Measurements from ENCODE around the gene B4GALNT2.
"Not testable (repeated sequence)": the region's sequence is repeated elsewhere in the genome, so short reads cannot be mapped to it uniquely, and the experiment has no call there.

The B4GALNT2 gene, protein sequence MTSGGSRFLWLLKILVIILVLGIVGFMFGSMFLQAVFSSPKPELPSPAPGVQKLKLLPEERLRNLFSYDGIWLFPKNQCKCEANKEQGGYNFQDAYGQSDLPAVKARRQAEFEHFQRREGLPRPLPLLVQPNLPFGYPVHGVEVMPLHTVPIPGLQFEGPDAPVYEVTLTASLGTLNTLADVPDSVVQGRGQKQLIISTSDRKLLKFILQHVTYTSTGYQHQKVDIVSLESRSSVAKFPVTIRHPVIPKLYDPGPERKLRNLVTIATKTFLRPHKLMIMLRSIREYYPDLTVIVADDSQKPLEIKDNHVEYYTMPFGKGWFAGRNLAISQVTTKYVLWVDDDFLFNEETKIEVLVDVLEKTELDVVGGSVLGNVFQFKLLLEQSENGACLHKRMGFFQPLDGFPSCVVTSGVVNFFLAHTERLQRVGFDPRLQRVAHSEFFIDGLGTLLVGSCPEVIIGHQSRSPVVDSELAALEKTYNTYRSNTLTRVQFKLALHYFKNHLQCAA

DNA sequence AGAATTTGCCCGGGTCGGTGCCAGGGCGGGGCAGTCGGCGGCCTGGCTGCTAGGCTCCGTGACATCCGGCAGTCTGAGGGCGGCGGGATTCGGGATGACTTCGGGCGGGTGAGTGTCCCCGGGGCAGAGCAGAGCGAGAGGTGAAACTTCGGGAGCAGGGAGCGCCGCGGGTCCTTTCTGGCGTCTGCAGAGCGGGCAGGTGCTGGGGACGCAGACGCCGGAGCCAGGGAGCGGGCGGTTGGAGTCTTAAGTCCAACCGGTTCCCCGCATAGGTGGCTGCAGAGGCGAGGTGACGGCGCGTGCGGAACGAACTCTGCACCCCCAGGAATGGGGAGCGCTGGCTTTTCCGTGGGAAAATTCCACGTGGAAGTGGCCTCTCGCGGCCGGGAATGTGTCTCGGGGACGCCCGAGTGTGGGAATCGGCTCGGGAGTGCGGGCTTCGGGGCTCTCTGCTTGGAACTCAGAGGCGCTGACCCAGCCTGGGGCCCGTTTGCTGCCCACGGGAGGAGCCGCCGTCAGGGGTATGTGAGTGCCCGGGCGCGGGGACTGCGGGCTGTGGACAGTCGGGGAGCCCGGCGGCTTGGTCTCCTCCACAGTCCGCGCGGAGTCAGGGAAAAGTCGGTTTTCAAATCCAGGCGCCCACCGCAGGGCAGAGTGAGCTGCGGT, at the start of gene B4GALNT2:
Gene B4GALNT2 (plus strand): TSS at position 71 of the 666 bp plus-strand sequence. CDS start 24 bp downstream, at position 95.
- no peak within 1 kb of the TSS for H3K4me2 ChIP-seq
- no peaks in the 10 kb centered on the region for H3K27me3 ChIP-seq (ENCODE audit: insufficient read depth, low read depth)
- no peaks in the 10 kb centered on the region for H3K4me1 ChIP-seq (ENCODE audit: low read depth, poor library complexity, severe bottlenecking)
- H2AFZ ChIP-seq (ENCODE audit: low read depth): no peak within 1 kb of the TSS
- no peaks in the 10 kb centered on the region for H4K20me1 ChIP-seq (ENCODE audit: insufficient read depth)
- TF ChIP-seq, protein P1, sequence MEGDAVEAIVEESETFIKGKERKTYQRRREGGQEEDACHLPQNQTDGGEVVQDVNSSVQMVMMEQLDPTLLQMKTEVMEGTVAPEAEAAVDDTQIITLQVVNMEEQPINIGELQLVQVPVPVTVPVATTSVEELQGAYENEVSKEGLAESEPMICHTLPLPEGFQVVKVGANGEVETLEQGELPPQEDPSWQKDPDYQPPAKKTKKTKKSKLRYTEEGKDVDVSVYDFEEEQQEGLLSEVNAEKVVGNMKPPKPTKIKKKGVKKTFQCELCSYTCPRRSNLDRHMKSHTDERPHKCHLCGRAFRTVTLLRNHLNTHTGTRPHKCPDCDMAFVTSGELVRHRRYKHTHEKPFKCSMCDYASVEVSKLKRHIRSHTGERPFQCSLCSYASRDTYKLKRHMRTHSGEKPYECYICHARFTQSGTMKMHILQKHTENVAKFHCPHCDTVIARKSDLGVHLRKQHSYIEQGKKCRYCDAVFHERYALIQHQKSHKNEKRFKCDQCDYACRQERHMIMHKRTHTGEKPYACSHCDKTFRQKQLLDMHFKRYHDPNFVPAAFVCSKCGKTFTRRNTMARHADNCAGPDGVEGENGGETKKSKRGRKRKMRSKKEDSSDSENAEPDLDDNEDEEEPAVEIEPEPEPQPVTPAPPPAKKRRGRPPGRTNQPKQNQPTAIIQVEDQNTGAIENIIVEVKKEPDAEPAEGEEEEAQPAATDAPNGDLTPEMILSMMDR (conservative IDR thresholded peaks at IDR 0.05; ENCODE audit: low read depth, low read length): no peak
- no peak within 1 kb of the TSS for H3K4me3 ChIP-seq (IDR thresholded peaks at IDR 0.05; ENCODE audit: insufficient read depth, low read depth, low read length)
- H3K9ac ChIP-seq: no peak within 1 kb of the TSS
- no peaks in the 10 kb centered on the region for H3K36me3 ChIP-seq (ENCODE audit: insufficient read depth)
- no peak within 1 kb of the TSS for H3K27ac ChIP-seq
- no peaks in the 10 kb centered on the region for H3K79me2 ChIP-seq (ENCODE audit: insufficient read depth, low read depth)

GRCh38 chr17:49085046-49085445, 47.5 kb upstream of the B4GALNT2 start:
- not testable (repeated sequence) for H4K20me1 ChIP-seq (ENCODE audit: insufficient read depth); H3K27me3 ChIP-seq (ENCODE audit: insufficient read depth, low read depth); H3K36me3 ChIP-seq (ENCODE audit: insufficient read depth); H2AFZ ChIP-seq (ENCODE audit: low read depth); H3K79me2 ChIP-seq (ENCODE audit: insufficient read depth, low read depth); H3K27ac ChIP-seq; H3K9ac ChIP-seq; H3K4me1 ChIP-seq (ENCODE audit: low read depth, poor library complexity, severe bottlenecking); H3K4me2 ChIP-seq; H3K4me3 ChIP-seq (IDR thresholded peaks at IDR 0.05; ENCODE audit: insufficient read depth, low read depth, low read length)

DNA sequence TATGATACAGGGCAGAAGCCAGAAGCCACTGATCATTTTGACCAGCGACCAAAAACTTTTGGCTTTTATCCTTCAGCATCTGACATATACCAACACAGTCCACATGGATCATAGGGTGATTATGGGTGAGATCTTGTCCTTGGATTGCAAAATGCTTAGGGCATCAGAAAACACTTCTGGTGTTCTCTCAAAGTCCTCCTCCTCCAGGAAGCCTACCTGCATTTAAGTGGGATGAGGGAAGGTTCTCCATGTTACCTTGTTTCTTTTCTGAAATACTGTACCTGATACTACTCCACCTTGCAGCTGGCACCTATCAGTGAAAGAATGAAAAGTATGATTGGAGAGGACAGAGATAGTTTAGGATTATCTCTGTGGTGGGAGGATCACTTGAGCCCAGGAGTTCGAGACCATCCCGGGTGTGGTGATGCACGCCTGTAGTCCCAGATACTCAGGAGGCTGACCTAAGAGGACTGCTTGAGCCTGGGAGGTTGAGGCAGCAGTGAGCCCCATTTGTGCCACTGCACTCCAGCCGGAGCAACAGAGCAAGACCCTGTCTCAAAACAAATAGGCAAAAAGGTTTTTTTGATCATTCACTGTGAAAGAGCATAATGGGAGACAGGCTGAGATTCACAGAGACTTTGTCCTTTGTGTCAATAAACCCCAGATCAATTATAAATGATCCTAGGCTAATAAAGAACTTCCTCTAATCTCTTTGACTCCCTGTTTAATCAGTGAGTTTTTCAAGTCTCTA, 46.8 kb upstream of the B4GALNT2 start:
- Histone ChIP-seq H4K20me1 (ENCODE audit: insufficient read depth) (no peaks in the 10 kb centered on the region), H3K36me3 (ENCODE audit: insufficient read depth) (no peaks in the 10 kb centered on the region)

GRCh38 chr17:49086316-49086605, 46.3 kb upstream of the B4GALNT2 start:
- H3K79me2 ChIP-seq (ENCODE audit: insufficient read depth, low read depth): no peaks in the 10 kb centered on the region
- H3K4me2 ChIP-seq: no peak overlapping the region
- H4K20me1 ChIP-seq (ENCODE audit: insufficient read depth): no peaks in the 10 kb centered on the region
- TF ChIP-seq, protein P1 (conservative IDR thresholded peaks at IDR 0.05; ENCODE audit: low read depth, low read length): no peak
- H3K27me3 ChIP-seq (ENCODE audit: insufficient read depth, low read depth): no peaks in the 10 kb centered on the region
- H3K36me3 ChIP-seq (ENCODE audit: insufficient read depth): no peaks in the 10 kb centered on the region
- H3K27ac ChIP-seq: no peak overlapping the region
- H3K9ac ChIP-seq: no peak overlapping the region
- H2AFZ ChIP-seq (ENCODE audit: low read depth): no peak overlapping the region
- H3K4me3 ChIP-seq (IDR thresholded peaks at IDR 0.05; ENCODE audit: insufficient read depth, low read depth, low read length): no peak overlapping the region
- H3K4me1 ChIP-seq (ENCODE audit: low read depth, poor library complexity, severe bottlenecking): no peaks in the 10 kb centered on the region

More for the DNA sequence above, 46.8 kb upstream of the B4GALNT2 start:
- no peak overlapping the region for H3K27ac ChIP-seq
- H2AFZ ChIP-seq (ENCODE audit: low read depth): no peak overlapping the region
- no peak overlapping the region for H3K4me3 ChIP-seq (IDR thresholded peaks at IDR 0.05; ENCODE audit: insufficient read depth, low read depth, low read length)
- TF ChIP-seq, protein P1 (conservative IDR thresholded peaks at IDR 0.05; ENCODE audit: low read depth, low read length): no peak
- no peak overlapping the region for H3K9ac ChIP-seq
- H3K4me1 ChIP-seq (ENCODE audit: low read depth, poor library complexity, severe bottlenecking): no peaks in the 10 kb centered on the region
- no peak overlapping the region for H3K4me2 ChIP-seq
- no peaks in the 10 kb centered on the region for H3K79me2 ChIP-seq (ENCODE audit: insufficient read depth, low read depth)
- H3K27me3 ChIP-seq (ENCODE audit: insufficient read depth, low read depth): no peaks in the 10 kb centered on the region

All from KMS-11 (cell line).